HG02973 (cell line): ENCODE measurements around the gene ANKHD1.

Experiments used
- ATAC-seq: cut with Tn5 transposase; IDR thresholded peaks from one replicate; pipeline ENCODE4 v1.9.1; 2021; ENCODE audit warnings: moderate library complexity; ENCODE audit not compliant: unreplicated experiment

The ANKHD1 gene

GRCh38 chr5:140372971-140373487 is 28.6 kb upstream of the ANKHD1 start:
- ATAC-seq = peak; percentile 58

GRCh38 chr5:140381351-140381750 is 20.3 kb upstream of the ANKHD1 start:
- ATAC-seq = no peak

GRCh38 chr5:140381972-140382371 is 19.7 kb upstream of the ANKHD1 start:
- no peak for ATAC-seq

DNA sequence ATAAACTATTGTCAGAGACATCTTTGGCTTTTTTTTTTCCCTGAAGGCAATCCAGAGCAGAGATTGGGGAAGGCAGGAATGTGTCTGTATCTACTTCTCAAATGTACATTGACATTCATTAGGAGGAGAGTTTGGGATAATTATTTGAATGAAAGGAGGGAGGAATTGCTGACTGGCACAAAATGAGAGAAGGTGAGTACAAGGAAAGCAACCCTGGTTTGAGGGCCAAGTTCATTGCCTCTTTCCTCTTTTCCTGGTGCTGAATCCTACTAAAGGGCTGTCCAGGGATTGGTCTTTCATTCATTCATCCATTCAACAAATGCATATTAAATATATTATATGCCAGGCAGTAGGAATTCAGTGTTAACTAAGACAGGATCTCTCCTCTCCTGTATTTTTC is 18.8 kb upstream of the ANKHD1 start:
- ATAC-seq = no peak

- no peak for ATAC-seq
Measured at GRCh38 chr5:140383300-140383699, 18.3 kb upstream of the ANKHD1 start.

GRCh38 chr5:140388052-140388451 is 13.6 kb upstream of the ANKHD1 start:
- ATAC-seq = no peak

DNA sequence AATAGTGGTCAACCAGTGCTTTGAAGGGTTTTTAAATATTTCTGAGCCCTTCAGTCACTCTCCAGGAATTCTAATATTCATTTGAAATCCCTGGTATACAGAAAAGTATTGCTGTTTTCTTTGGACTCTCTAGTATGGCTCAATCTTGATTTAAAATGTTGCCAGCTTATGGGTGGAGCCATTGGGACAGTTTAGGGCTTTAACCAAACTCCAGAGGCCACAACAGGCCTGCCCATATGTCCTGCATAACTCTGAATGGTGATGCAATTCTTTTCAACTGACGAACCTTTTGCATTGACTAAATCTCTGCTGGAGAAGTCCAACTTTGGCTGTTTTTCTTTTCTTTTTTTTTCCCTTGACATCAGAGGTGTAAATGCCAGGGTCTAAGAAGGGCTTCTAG is 10.3 kb upstream of the ANKHD1 start:
- ATAC-seq = no peak

- no peak for ATAC-seq
Measured at GRCh38 chr5:140391732-140392131, 9.9 kb upstream of the ANKHD1 start.

- no peak for ATAC-seq
Measured at GRCh38 chr5:140393738-140394137, 7.9 kb upstream of the ANKHD1 start.

- no peak for ATAC-seq
Measured at GRCh38 chr5:140398379-140398811, 3.2 kb upstream of the ANKHD1 start.

DNA sequence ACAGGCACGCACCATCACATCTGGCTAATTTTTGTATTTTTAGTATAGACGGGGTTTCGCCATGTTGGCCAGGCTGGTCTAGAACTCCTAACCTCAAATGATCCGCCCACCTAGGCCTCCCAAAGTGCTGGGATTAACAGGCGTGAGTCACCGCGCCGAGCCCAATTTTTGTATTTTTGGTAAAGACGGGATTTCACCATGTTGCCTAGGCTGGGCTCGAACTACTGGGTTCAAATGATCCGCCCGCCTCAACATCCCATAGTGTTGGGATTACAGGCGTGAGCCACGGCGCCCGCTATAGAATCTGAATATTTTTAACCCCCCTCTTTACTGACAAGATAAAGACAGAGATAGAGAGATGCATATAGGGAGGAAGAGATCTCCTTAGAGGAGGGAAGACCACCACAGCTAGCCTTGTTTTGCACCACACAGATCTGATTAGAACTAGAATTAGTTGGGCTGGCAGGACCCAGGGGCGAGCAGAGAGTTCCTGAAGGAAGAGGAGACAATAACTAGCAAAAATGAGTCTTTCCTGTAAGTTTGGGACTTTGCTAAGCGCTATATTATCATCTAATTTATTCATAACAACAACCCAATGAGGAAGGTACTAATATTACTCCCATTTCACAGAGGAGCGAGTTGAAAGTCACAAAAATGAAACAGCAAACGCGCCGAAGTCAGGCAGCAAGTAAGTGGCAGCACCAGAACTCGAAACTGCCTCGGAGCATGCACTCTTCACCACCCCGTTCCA is 1.5 kb upstream of the ANKHD1 start:
- ATAC-seq = peak; percentile 0

DNA sequence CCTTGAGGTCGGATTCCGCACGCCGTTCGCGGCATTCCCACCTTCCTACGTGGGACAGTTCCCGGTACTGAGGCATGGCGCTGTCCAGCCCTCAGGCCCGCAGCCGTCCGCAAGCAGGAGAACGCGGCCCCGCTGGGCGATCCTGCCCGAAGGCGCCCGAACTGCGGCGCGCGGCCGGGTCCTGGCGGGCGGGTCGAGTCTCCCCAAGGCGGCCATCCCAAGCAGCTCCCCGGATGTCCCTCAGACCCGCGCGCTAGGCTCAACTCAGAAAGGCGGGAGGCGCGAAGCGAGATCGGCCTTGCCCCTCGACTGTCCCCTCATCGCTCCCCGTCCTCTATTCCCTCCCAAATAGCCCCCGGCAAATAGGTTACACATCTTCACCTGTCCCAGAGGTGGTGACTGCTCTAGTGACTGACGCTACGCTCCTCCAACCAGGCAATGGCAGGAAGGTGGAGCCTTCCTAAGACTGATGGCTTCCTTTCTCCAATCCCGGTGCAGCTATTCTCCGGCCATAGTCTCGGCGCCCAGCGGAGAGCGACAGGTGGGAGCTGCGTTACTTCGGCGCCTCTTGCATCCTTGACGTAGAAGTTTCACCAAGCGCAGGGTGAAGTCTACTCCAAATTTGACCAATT is 787 bp upstream of the ANKHD1 start:
- peak; percentile 64 for ATAC-seq

GRCh38 chr5:140402258-140403074 is 833 bp downstream of the ANKHD1 start:
- no peak for ATAC-seq

DNA sequence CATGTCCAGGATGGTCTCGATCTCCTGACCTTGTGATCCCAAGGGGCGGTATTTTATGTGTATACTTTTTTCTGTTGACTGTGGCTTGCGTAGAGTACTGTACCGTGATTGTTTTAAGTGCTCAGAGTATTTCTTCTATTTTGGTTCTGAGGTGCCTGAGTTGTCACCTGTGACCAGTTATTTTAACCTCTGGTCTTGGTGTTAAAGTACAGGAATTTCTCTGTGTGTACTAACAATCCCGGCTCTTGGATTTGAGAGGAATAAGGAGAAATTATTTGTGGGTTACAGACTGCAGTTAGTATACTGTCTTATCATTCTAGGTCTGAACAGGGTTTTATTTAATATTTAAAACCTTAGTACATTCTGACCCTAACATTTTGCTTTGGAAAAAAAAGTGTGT is 2.0 kb downstream of the ANKHD1 start:
- ATAC-seq = no peak

DNA sequence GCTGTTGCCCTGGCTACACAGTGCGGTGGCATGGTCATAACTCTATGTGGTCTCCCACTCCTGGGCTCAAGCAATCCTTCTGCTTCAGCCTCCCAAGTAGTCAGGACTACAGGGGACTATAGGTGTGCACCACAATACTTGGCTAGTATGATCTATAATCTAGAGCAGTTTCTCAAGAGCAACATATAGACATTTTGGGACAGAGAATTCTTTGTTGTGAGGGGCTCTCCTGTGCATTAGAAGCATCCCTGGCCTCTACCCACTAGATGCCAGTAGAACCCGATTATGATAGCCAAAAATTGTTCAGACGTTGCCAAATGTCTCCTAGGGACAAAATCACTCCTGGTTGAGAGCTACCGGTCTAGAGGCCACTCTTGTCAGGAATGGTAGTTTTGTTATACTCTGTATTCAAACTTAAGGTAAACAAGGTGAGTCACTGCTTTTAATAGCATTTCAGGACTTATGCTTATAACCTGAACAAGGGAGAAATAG is 7.2 kb downstream of the ANKHD1 start:
- no peak for ATAC-seq

GRCh38 chr5:140413230-140413629 is 11.6 kb downstream of the ANKHD1 start:
- ATAC-seq = no peak

GRCh38 chr5:140417235-140417634 is 15.6 kb downstream of the ANKHD1 start:
- ATAC-seq = no peak

- ATAC-seq = no peak
Measured at GRCh38 chr5:140418862-140419520, 17.4 kb downstream of the ANKHD1 start.

GRCh38 chr5:140420226-140420570 is 18.6 kb downstream of the ANKHD1 start:
- ATAC-seq = no peak

- ATAC-seq = no peak
Measured at GRCh38 chr5:140420665-140421361, 19.2 kb downstream of the ANKHD1 start.
